A549 (cell line): Measurements from ENCODE around the gene ITSN1.

Experiments used
- POLR2A ChIP-seq: IDR thresholded peaks from 2 replicates; pipeline ENCODE4 v1.6.1; 2012; ENCODE audit warnings: mild to moderate bottlenecking, low read length
- RAD21 ChIP-seq, 2 experiments: fragments of >200 bp in 1 of 2; sonication (Bioruptor Twin) in 1 of 2; formaldehyde crosslinking in 1 of 2; IDR thresholded peaks in 1 of 2; conservative IDR thresholded peaks in 1 of 2; 2 replicates in 1 of 2; 3 replicates in 1 of 2; pipeline ENCODE4 v1.6.1; 2012 to 2018; ENCODE audit warnings: inconsistent platforms in 1 of 2
- RCOR1 ChIP-seq: fragments of 150-350 bp; IDR thresholded peaks from 2 replicates; pipeline ENCODE4 v1.6.1; 2014; ENCODE audit warnings: antibody characterized with exemption, low read length, low read depth
- RFX5 ChIP-seq: fragments of 450-650 bp; IDR thresholded peaks from 2 replicates; pipeline ENCODE4 v1.7.1; 2014; ENCODE audit warnings: antibody characterized with exemption, mild to moderate bottlenecking, moderate library complexity
- TF ChIP-seq, protein P1 (sequence below): fragments of 200-600 bp; sonication (generic); IDR thresholded peaks from 2 replicates; pipeline ENCODE4 v1.6.1; 2016; ENCODE audit warnings: antibody characterized with exemption, mild to moderate bottlenecking, moderate library complexity
- TF ChIP-seq, protein P2 (sequence below): fragments of >200 bp; sonication (Bioruptor Twin); formaldehyde crosslinking; IDR thresholded peaks from 3 replicates; pipeline ENCODE4 v1.5.1; 2016
- TF ChIP-seq, protein P3 (sequence below): IDR thresholded peaks from 2 replicates; pipeline ENCODE4 v1.6.1; 2012

DNA sequence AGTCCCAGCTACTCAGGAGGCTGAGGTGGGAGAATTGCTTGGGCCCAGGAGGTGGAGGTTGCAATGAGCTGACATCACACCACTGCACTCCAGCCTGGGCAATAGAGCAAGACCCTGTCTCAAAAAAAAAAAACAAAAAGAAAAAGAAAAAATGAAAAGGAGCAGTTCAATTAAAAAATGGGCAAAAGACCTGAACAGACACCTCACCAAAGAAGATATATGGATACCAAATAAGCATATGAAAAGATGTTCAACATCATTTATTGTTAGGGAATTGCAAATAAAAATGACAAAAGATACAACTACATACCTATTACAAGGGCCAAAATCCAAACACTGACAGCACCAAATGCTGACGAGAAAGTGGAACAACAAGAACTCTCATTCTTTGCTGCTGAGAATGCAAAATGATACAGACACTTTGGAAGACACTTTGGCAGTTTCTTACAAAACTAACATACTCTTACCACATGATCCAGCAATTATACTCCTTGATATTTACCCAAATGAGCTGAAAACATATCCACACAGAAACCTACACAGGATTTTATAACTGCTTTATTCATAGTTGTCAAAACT is 302.0 kb downstream of the ITSN1 start:
- TF ChIP-seq RAD21 (conservative IDR thresholded peaks at IDR 0.05 in 1 of 2, IDR thresholded peaks at IDR 0.05 in 1 of 2) (no peak), POLR2A (no peak), RFX5 (no peak), RCOR1 (no peak)
- TF ChIP-seq, protein P1, sequence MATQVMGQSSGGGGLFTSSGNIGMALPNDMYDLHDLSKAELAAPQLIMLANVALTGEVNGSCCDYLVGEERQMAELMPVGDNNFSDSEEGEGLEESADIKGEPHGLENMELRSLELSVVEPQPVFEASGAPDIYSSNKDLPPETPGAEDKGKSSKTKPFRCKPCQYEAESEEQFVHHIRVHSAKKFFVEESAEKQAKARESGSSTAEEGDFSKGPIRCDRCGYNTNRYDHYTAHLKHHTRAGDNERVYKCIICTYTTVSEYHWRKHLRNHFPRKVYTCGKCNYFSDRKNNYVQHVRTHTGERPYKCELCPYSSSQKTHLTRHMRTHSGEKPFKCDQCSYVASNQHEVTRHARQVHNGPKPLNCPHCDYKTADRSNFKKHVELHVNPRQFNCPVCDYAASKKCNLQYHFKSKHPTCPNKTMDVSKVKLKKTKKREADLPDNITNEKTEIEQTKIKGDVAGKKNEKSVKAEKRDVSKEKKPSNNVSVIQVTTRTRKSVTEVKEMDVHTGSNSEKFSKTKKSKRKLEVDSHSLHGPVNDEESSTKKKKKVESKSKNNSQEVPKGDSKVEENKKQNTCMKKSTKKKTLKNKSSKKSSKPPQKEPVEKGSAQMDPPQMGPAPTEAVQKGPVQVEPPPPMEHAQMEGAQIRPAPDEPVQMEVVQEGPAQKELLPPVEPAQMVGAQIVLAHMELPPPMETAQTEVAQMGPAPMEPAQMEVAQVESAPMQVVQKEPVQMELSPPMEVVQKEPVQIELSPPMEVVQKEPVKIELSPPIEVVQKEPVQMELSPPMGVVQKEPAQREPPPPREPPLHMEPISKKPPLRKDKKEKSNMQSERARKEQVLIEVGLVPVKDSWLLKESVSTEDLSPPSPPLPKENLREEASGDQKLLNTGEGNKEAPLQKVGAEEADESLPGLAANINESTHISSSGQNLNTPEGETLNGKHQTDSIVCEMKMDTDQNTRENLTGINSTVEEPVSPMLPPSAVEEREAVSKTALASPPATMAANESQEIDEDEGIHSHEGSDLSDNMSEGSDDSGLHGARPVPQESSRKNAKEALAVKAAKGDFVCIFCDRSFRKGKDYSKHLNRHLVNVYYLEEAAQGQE = no peak
- TF ChIP-seq, protein P2, sequence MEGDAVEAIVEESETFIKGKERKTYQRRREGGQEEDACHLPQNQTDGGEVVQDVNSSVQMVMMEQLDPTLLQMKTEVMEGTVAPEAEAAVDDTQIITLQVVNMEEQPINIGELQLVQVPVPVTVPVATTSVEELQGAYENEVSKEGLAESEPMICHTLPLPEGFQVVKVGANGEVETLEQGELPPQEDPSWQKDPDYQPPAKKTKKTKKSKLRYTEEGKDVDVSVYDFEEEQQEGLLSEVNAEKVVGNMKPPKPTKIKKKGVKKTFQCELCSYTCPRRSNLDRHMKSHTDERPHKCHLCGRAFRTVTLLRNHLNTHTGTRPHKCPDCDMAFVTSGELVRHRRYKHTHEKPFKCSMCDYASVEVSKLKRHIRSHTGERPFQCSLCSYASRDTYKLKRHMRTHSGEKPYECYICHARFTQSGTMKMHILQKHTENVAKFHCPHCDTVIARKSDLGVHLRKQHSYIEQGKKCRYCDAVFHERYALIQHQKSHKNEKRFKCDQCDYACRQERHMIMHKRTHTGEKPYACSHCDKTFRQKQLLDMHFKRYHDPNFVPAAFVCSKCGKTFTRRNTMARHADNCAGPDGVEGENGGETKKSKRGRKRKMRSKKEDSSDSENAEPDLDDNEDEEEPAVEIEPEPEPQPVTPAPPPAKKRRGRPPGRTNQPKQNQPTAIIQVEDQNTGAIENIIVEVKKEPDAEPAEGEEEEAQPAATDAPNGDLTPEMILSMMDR = no peak
- TF ChIP-seq, protein P3, sequence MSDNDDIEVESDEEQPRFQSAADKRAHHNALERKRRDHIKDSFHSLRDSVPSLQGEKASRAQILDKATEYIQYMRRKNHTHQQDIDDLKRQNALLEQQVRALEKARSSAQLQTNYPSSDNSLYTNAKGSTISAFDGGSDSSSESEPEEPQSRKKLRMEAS = no peak
